ENCODE results near the gene CDCA7L.

GRCh38 chr7:21947946-21948345, 2.2 kb upstream of the CDCA7L start:
- no peak for TF ChIP-seq RAD21 (IDR thresholded peaks at IDR 0.05; ENCODE audit: low read depth)
- no peak for TF ChIP-seq EGR1 (IDR thresholded peaks at IDR 0.05)
- TF ChIP-seq FOXM1 (IDR thresholded peaks at IDR 0.05; ENCODE audit: borderline replicate concordance, low read depth), result no peak
- TF ChIP-seq EP300 (IDR thresholded peaks at IDR 0.05; ENCODE audit: borderline replicate concordance), result no peak
- TF ChIP-seq TEAD4 (IDR thresholded peaks at IDR 0.05), result no peak
- TF ChIP-seq MAX (IDR thresholded peaks at IDR 0.05), result no peak

Measured in Ishikawa (cell line).